ENCODE measurements around the gene SAMD10. TPM values are rescaled to one million over a fixed set of nuclear protein-coding genes. Genes with fewer than 3 reads are reported as not detected.
"Not testable (repeated sequence)": the region's sequence is repeated elsewhere in the genome, so short reads cannot be mapped to it uniquely, and the experiment has no call there.

SAMD10 gene
- 1 to 10 TPM; 2.7 to 3.8 TPM for total RNA-seq
- long read RNA-seq, transcript SAMD10-201 (5 exons, 2,181 nt), result major isoform, 5 of 6 reads
- long read RNA-seq, partial matches to known transcripts, result 0 of 6 reads
- long read RNA-seq, other reads (novel, unspliced or antisense), result 1 of 6 reads

GRCh38 chr20:63979557-63980316, at the start of gene SAMD10:
Gene SAMD10 (minus strand): TSS chr20:63979642. CDS start chr20:63979467, 175 bp downstream.
- peak; percentile 50 for DNase-seq
- intact Hi-C loops (cut with DNase I), result loop anchor here in 1 of 2 donors (5.0 kb wide), 2 partner anchors 78 to 442 kb away; partner anchors contain the start of gene PTK6
- ATAC-seq, result peak; percentile 3 to 24

DNA sequence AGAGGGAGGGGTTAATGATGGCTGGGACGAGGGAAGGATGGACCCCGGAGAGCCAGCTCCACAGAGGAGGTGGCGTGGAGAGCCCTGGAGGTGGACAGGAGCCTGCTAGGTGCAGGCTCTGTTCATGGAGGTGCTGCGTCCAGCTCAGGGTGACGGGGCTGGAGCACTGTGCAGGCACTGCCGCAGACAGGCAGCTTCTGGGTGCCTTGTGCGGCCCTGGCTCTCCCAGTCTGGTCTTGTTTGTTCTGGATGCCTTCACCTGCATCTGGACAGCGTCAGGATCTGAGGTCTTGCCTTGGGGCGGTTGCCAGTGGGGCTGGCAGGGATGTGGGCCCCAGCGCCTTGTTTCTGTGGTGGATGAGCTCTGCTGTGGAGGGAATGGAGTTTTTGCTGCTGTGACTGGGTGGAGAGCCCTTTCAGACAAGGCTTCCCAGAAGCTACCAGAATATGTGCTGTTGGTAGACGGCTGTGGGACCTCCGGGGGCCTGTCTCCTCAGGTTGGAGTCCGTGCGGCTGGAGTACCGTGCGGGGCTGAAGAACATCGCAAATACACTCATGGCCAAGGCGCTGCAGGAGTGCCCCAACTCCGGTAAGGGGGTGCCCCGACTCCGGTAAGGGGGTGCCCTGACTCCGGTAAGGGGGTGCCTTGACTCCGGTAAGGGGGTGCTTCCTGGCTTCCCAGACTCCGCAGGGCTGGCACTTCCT, 48.7 kb upstream of the SAMD10 start:
- intact Hi-C loops (cut with DNase I), result no loop called here
- DNase-seq (no peak), ATAC-seq (no peak)

GRCh38 chr20:64025826-64026412, 46.5 kb upstream of the SAMD10 start:
- intact Hi-C loops (cut with DNase I), result no loop called here
- DNase-seq (no peak), ATAC-seq (no peak)

- DNase-seq (no peak), ATAC-seq (no peak)
- intact Hi-C loops (cut with DNase I), result no loop called here
Observed at GRCh38 chr20:64025101-64025825, 45.8 kb upstream of the SAMD10 start.

DNA sequence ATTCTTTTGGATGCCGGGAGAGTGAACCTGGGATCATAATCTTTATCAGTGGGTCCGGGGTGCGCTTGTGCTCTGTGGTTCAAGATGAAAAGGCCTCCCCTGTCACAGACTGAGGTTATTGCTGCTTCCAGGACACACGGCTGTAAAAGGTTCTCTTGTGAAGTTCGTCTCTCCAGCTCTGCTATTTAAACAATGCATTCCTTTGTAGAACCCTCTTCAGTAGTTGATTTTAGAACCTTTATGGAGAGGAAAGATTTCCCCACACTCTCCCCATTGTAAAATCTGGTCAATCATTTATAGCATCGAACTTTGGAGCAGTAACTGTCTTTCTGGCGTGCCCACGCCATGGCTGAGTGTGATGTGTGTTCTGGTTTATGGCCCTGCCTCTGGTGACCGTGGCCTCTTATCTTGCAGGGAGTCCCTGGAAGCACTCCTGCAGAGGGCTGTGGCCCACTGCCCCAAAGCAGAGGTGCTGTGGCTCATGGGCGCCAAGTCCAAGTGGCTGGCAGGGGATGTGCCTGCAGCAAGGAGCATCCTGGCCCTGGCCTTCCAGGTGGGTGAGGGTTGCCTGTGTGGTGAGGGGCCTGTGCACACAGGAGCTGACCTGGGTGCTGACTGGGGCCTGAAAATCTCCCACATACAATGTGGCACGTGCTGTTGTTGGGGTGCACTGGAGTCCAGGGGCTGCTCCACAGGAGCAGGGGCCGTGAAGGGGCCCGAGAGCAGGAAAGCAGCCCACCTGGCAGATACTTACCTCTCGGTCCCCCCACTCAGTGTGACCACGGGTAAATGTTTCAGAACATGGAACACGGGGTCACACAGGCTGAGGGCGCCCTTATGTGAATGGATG, 44.9 kb upstream of the SAMD10 start:
- ATAC-seq (no peak), DNase-seq (no peak)
- intact Hi-C loops (cut with DNase I), result no loop called here

GRCh38 chr20:64023361-64024140, 44.1 kb upstream of the SAMD10 start:
- ATAC-seq (no peak), DNase-seq (no peak)
- intact Hi-C loops (cut with DNase I), result no loop called here

GRCh38 chr20:64022671-64023360, 43.4 kb upstream of the SAMD10 start:
- DNase-seq, result no peak
- no peak for ATAC-seq
- intact Hi-C loops (cut with DNase I), result no loop called here

DNA sequence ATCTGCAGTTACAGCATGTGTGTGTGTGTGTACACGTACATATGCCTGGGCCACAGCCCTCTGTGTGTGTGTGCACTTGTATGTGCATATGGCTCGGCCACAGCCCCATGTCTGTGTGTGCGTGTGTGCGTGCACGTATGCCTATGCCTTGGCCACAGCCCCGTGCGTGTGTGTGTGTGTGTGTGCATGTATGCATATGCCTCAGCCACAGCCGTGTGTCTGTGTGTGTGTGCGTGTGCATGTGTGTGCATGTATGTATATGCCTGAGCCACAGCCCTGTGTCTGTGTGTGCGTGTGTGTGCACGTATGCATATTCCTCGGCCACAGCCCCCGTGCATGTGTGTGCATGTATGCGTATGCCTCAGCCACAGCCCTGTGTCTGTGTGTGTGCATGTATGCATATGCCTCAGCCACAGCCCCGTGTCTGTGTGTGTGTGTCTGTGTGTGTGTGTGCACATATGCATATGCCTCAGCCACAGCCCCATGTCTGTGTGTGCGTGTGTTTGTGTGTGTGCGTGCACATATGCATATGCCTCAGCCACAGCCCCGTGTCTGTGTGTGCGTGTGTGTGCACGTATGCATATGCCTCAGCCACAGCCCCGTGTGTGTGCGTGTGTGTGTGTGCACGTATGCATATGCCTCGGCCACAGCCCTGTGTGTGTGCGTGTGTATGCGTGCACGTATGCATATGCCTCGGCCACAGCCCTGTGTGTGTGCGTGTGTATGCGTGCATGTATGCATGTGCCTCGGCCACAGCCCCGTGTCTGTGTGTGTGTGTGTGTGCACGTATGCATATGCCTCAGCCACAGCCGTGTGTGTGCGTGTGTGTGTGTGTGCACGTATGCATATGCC, 41.9 kb upstream of the SAMD10 start:
- intact Hi-C loops (cut with DNase I), result no loop called here
- no peak for ATAC-seq
- DNase-seq, result no peak

DNA sequence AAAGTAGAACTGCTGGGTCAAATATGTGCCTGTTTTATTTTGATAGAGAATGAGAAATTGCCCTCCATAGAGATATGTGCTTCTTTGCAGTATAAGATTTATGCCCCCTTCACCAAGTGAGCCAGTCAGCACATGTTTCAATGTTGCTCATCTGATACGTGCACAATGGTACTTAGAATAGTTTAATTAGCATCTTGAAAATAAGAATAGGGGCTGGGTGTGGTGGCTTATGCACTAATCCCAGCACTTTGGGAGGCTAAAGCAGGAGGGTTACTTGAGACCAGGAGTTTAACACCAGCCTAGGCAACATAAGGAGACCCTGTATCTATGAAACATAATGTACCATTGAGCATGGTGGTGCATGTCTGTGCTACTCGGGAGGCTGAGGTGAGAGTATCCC, 36.2 kb upstream of the SAMD10 start:
- intact Hi-C loops (cut with DNase I), result no loop called here
- no peak for DNase-seq
- ATAC-seq, result no peak

DNA sequence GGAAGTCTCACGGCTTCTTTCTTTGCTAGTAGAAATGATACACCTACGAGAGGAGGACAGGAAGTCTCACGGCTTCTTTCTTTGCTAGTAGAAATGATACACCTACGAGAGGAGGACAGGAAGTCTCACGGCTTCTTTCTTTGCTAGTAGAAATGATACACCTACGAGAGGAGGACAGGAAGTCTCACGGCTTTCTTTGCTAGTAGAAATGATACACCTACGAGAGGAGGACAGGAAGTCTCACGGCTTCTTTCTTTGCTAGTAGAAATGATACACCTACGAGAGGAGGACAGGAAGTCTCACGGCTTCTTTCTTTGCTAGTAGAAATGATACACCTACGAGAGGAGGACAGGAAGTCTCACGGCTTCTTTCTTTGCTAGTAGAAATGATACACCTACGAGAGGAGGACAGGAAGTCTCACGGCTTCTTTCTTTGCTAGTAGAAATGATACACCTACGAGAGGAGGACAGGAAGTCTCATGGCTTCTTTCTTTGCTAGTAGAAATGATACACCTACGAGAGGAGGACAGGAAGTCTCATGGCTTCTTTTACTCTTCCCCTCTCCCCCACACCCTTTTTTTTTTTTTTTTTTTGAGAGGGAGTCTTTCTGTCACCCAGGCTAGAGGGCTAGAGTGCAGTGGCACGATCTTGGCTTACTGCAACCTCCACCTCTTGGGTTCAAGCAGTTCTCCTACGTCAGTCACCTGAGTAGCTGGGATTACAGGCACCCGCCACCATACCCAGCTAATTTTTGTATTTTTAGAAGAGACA, 33.1 kb upstream of the SAMD10 start:
- ATAC-seq; intact Hi-C loops (cut with DNase I); DNase-seq: not testable (repeated sequence)

DNA sequence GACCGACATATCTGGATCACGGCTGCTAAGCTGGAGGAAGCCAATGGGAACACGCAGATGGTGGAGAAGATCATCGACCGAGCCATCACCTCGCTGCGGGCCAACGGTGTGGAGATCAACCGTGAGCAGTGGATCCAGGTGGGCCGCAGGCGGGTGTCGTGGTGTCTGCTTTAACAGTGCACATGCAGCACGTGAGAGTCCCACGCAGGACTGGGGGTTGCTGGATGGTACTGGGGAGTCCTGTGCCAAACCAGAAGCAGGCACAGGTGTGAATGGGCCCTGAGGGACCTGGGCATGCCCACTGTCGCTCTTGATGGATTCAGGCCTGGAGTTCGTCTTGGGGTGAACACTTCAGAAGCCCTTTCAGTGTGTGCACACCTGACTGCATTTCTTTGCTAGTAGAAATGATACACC, 31.9 kb upstream of the SAMD10 start:
- no peak for DNase-seq
- no peak for ATAC-seq
- intact Hi-C loops (cut with DNase I), result no loop called here

DNA sequence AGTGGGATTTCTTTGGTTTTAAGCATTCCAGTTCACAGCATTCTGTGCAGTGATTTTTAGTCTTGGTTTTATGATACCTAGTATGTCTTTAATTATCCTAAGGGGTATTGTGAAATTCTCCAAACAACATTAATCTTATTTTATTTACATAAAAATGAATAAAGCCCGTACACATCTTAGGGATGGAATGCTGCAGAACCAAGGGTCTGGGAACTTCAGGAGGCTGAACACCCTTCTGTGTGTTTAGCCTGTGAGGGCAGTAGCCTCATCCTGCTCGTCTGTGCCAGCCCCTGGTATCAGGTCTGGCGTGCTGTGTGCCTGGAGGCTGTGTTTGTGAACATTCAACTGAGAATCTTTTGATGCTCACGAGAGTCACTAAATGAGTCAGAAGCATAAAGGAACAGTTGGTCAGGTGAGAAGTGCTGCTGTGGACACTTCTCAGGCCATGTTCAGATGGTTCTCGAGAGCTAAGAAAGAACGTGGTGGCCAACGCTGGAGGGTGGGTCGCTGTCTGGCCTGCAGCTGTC, 31.3 kb upstream of the SAMD10 start:
- intact Hi-C loops (cut with DNase I), result no loop called here
- ATAC-seq (no peak), DNase-seq (no peak)

DNA sequence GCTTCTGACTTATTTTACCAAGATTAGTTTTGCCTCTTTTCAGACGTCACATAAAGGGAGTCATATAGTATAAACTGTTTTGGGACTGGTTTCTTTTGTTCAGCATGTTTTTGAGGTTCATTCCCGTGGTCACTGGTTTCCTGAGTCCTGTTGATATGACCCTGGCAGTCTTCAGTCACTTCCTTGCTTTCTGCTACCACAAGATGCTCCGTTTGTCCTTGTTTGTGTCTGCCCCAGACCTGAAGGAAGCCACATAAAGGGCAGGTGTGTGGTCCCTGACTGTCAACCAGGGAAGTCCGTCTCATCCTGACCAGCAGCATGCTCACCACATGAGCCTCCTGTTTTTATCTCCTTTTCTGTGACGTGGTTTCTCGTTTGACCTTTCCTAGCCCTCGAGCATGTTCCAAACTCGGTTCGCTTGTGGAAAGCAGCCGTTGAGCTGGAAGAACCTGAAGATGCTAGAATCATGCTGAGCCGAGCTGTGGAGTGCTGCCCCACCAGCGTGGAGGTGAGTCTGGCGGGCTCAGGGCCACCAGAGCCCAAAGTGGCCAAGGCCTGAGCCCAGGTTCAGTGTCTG, 30.5 kb upstream of the SAMD10 start:
- intact Hi-C loops (cut with DNase I), result no loop called here
- DNase-seq (no peak), ATAC-seq (no peak)

DNA sequence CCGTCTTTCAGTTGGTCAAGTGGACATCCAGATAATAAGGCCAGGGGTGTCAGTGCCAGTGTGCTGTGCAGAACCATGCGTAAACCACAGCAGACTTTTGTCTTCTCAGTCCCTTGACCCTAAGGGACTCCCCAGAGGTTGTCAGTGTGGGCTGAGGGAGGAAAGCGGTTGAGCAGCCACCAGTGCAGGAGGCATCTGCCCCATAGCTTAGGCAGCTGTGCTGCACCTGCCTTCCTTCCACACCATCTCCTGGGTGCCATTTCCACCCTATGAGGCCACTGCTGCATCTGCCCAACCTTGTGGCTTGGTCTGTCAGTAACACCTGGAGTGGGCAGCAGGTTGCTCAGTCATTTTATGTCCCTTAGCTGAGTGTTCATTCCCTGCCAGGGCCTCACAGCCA, 27.5 kb upstream of the SAMD10 start:
- ATAC-seq (no peak), DNase-seq (no peak)
- intact Hi-C loops (cut with DNase I), result no loop called here

GRCh38 chr20:64006490-64006889, 27.0 kb upstream of the SAMD10 start:
- DNase-seq (no peak), ATAC-seq (no peak)
- intact Hi-C loops (cut with DNase I), result no loop called here
